ENCODE measurements around the gene HRG. TPM values are rescaled to one million over a fixed set of nuclear protein-coding genes. Genes with fewer than 3 reads are reported as not detected.

The HRG gene
- total RNA-seq (2022; extraction: Qiagen RNA extraction) = not detected in 5 replicates

GRCh38 chr3:186665625-186666188, at the start of gene HRG:
Gene HRG, plus strand, starts transcription at chr3:186666014. Its CDS starts 18 bp downstream, at chr3:186666032.

GRCh38 chr3:186639778-186640472, 25.9 kb upstream of the HRG start, which contains the start of gene FETUB:
Gene FETUB, plus strand, starts transcription at chr3:186640399. Its CDS starts 62 bp downstream, at chr3:186640461.

GRCh38 chr3:186717039-186717457, 51.2 kb downstream of the HRG start, which contains the start of gene KNG1:
Gene KNG1, plus strand, starts transcription at chr3:186717359. Its CDS starts 184 bp downstream, at chr3:186717543.

Other genes starting within 250 kb of the HRG start
- 0.80 to 0.95 TPM (median 0.83 TPM) in 5 replicates for gene CRYGS, start 121.6 kb upstream of the HRG start, total RNA-seq (2022; extraction: Qiagen RNA extraction)
- 5.4 to 7.5 TPM (median 6.6 TPM) in 5 replicates for gene TBCCD1, start 98.7 kb upstream of the HRG start, total RNA-seq (2022; extraction: Qiagen RNA extraction)
- gene DNAJB11, start 95.3 kb upstream of the HRG start, total RNA-seq (2022; extraction: Qiagen RNA extraction) = 50.5 to 55.3 TPM (median 53.2 TPM) in 5 replicates
- gene AHSG, start 53.0 kb upstream of the HRG start, total RNA-seq (2022; extraction: Qiagen RNA extraction) = 0.08 to 0.11 TPM in 2 of 5 replicates, not detected in the others
- 0.10 to 0.35 TPM (median 0.23 TPM) in 5 replicates for gene FETUB, start 25.6 kb upstream of the HRG start, total RNA-seq (2022; extraction: Qiagen RNA extraction)
- gene KNG1, start 51.3 kb downstream of the HRG start, total RNA-seq (2022; extraction: Qiagen RNA extraction) = not detected in 5 replicates
- gene EIF4A2, start 117.6 kb downstream of the HRG start, total RNA-seq (2022; extraction: Qiagen RNA extraction) = 130 to 142 TPM (median 134 TPM) in 5 replicates
- 42.9 to 64.4 TPM (median 46.3 TPM) in 5 replicates for gene RFC4, start 140.5 kb downstream of the HRG start, total RNA-seq (2022; extraction: Qiagen RNA extraction)
- not detected in 5 replicates for gene ADIPOQ, start 176.7 kb downstream of the HRG start, total RNA-seq (2022; extraction: Qiagen RNA extraction)